Measurements from ENCODE around the gene RIPOR3. TPM values are rescaled to one million over a fixed set of nuclear protein-coding genes. Genes with fewer than 3 reads are reported as not detected.

RIPOR3 gene
- total and polyA plus RNA-seq, 2 experiments from 2014 or later: 5.6 to 5.7 TPM

- DNase-seq (ENCODE audit: low spot score): no peak
- Histone ChIP-seq H3K27ac (no peak overlapping the region), H2AFZ (no peak overlapping the region), H3K36me3 (replicated peaks; ENCODE audit: insufficient read depth, low read depth) (no peaks in the 10 kb centered on the region), H3K79me2 (no peaks in the 10 kb centered on the region), H4K20me1 (ENCODE audit: insufficient read depth, poor library complexity, severe bottlenecking) (no peaks in the 10 kb centered on the region), H3K4me1 (ENCODE audit: insufficient read depth) (peaks cover 30% of the 10 kb centered on the region), H3K27me3 (no peaks in the 10 kb centered on the region), H3K9me3 (ENCODE audit: low read depth) (no peaks in the 10 kb centered on the region), H3K4me2 (no peak overlapping the region), H3K9me2 (replicated peaks; ENCODE audit: insufficient read depth) (no peaks in the 10 kb centered on the region), H3K4me3 (no peak overlapping the region)
- 71% methylated on average over 9 of the region's 9 CpGs for WGBS (ENCODE audit: low lambda C conversion rate, missing lambda C conversion rate)
- TF ChIP-seq, protein P1, sequence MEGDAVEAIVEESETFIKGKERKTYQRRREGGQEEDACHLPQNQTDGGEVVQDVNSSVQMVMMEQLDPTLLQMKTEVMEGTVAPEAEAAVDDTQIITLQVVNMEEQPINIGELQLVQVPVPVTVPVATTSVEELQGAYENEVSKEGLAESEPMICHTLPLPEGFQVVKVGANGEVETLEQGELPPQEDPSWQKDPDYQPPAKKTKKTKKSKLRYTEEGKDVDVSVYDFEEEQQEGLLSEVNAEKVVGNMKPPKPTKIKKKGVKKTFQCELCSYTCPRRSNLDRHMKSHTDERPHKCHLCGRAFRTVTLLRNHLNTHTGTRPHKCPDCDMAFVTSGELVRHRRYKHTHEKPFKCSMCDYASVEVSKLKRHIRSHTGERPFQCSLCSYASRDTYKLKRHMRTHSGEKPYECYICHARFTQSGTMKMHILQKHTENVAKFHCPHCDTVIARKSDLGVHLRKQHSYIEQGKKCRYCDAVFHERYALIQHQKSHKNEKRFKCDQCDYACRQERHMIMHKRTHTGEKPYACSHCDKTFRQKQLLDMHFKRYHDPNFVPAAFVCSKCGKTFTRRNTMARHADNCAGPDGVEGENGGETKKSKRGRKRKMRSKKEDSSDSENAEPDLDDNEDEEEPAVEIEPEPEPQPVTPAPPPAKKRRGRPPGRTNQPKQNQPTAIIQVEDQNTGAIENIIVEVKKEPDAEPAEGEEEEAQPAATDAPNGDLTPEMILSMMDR (IDR thresholded peaks at IDR 0.05; ENCODE audit: poor library complexity): no peak
- TF ChIP-seq EZH2 (IDR thresholded peaks at IDR 0.05; ENCODE audit: borderline replicate concordance) (no peak), EZH2phosphoT487 (IDR thresholded peaks at IDR 0.05; ENCODE audit: low read depth, severe bottlenecking, unreplicated experiment) (no peak)
These were observed 3.2 kb upstream of the RIPOR3 start for GRCh38 chr20:50694379-50695134.

GRCh38 chr20:50693001-50693400 lies 1.7 kb upstream of the RIPOR3 start:
- H4K20me1 ChIP-seq (ENCODE audit: insufficient read depth, poor library complexity, severe bottlenecking): no peaks in the 10 kb centered on the region
- H3K4me2 ChIP-seq: no peak overlapping the region
- no peaks in the 10 kb centered on the region for H3K9me3 ChIP-seq (ENCODE audit: low read depth)
- no peak overlapping the region for H3K4me3 ChIP-seq
- no peak for DNase-seq (ENCODE audit: low spot score)
- H2AFZ ChIP-seq: no peak overlapping the region
- no peaks in the 10 kb centered on the region for H3K9me2 ChIP-seq (replicated peaks; ENCODE audit: insufficient read depth)
- H3K27ac ChIP-seq: no peak overlapping the region
- 96% methylated on average over 1 of the region's 1 CpG for WGBS (ENCODE audit: low lambda C conversion rate, missing lambda C conversion rate)
- no peaks in the 10 kb centered on the region for H3K36me3 ChIP-seq (replicated peaks; ENCODE audit: insufficient read depth, low read depth)
- TF ChIP-seq EZH2phosphoT487 (IDR thresholded peaks at IDR 0.05; ENCODE audit: low read depth, severe bottlenecking, unreplicated experiment): no peak
- TF ChIP-seq EZH2 (IDR thresholded peaks at IDR 0.05; ENCODE audit: borderline replicate concordance): no peak
- TF ChIP-seq, protein P1 (IDR thresholded peaks at IDR 0.05; ENCODE audit: poor library complexity): no peak
- peaks cover 31% of the 10 kb centered on the region for H3K4me1 ChIP-seq (ENCODE audit: insufficient read depth)
- H3K79me2 ChIP-seq: no peaks in the 10 kb centered on the region
- H3K27me3 ChIP-seq: no peaks in the 10 kb centered on the region

GRCh38 chr20:50692552-50692933 lies 1.2 kb upstream of the RIPOR3 start:
- H3K36me3 ChIP-seq (replicated peaks; ENCODE audit: insufficient read depth, low read depth): no peaks in the 10 kb centered on the region
- no peaks in the 10 kb centered on the region for H3K9me2 ChIP-seq (replicated peaks; ENCODE audit: insufficient read depth)
- H3K9me3 ChIP-seq (ENCODE audit: low read depth): no peaks in the 10 kb centered on the region
- H3K79me2 ChIP-seq: no peaks in the 10 kb centered on the region
- H3K27ac ChIP-seq: peak overlapping the region; percentile 75
- no peak for DNase-seq (ENCODE audit: low spot score)
- WGBS (ENCODE audit: low lambda C conversion rate, missing lambda C conversion rate): 90% methylated on average over 2 of the region's 2 CpGs
- no peak overlapping the region for H3K4me2 ChIP-seq
- no peak overlapping the region for H3K4me3 ChIP-seq
- H2AFZ ChIP-seq: no peak overlapping the region
- no peaks in the 10 kb centered on the region for H4K20me1 ChIP-seq (ENCODE audit: insufficient read depth, poor library complexity, severe bottlenecking)
- H3K27me3 ChIP-seq: no peaks in the 10 kb centered on the region
- no peak for TF ChIP-seq EZH2phosphoT487 (IDR thresholded peaks at IDR 0.05; ENCODE audit: low read depth, severe bottlenecking, unreplicated experiment)
- TF ChIP-seq, protein P1 (IDR thresholded peaks at IDR 0.05; ENCODE audit: poor library complexity): no peak
- TF ChIP-seq EZH2 (IDR thresholded peaks at IDR 0.05; ENCODE audit: borderline replicate concordance): no peak
- H3K4me1 ChIP-seq (ENCODE audit: insufficient read depth): peaks cover 31% of the 10 kb centered on the region

All from hepatocyte (in vitro differentiated cells).